Hematopoietic multipotent progenitor cell (in vitro differentiated cells): ENCODE data around the gene COL16A1. TPM values are rescaled to one million over a fixed set of nuclear protein-coding genes. Genes with fewer than 3 reads are reported as not detected.

ENCODE experiments used
- DNase-seq, 3 donors: peaks; one replicate each; pipeline ENCODE4 v3.0.0-alpha.2; 2011 to 2015; ENCODE audit warnings: low read depth in 2 of 3, low spot score in 2 of 3
- total RNA-seq: library from RNA; depleted of rRNA; stranded (reverse); fragments of >200 nt; gene quantifications from one replicate; pipeline ENCODE4 v1.2.3, GENCODE V29; 2012

Gene COL16A1
- total RNA-seq, 1 donor, result 0.54 TPM

GRCh38 chr1:31627930-31628559 is 75.8 kb downstream of the COL16A1 start:
- no peak for DNase-seq

GRCh38 chr1:31627301-31627929 is 76.4 kb downstream of the COL16A1 start:
- DNase-seq, result no peak

DNA sequence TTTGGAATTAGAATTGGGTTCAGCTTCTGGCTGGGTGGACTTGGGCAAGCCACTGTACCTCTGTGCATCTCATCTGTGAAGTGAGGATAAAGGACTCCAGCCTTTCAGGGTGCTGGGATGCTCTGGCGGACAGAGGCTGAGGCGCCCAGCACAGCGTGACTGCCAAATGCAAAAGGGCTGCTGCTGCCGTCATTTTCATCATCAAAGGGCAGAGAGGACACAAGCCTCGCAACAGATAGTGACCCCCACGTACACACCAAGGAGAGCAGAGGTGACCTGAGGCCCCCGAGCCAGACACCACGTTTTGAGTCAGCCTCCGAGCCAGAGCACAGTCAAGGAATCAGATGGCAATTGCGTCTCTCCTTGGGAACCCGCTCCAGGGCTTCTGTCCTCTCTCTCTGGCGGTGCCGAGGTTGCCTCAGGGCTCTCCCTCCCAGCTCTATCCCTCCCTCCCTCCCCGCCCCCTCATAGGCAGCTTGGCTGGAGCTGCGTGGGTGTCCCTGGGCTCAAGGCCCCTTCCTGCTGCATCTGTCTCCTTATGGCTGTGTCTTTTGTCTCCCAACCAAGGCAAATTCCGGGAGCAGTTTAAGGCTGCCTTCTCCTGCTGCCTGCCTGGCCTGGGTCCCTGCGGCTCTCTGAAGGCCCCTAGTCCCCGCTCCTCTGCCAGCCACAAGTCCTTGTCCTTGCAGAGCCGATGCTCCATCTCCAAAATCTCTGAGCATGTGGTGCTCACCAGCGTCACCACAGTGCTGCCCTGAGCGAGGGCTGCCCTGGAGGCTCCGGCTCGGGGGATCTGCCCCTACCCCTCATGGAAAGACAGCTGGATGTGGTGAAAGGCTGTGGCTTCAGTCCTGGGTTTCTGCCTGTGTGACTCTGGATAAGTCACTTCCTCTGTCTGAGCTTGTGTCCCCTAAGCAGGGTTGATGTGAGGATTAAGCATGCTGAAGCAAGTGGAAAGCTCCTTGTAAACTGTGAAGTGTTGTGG is 77.3 kb downstream of the COL16A1 start:
- no peak for DNase-seq

DNA sequence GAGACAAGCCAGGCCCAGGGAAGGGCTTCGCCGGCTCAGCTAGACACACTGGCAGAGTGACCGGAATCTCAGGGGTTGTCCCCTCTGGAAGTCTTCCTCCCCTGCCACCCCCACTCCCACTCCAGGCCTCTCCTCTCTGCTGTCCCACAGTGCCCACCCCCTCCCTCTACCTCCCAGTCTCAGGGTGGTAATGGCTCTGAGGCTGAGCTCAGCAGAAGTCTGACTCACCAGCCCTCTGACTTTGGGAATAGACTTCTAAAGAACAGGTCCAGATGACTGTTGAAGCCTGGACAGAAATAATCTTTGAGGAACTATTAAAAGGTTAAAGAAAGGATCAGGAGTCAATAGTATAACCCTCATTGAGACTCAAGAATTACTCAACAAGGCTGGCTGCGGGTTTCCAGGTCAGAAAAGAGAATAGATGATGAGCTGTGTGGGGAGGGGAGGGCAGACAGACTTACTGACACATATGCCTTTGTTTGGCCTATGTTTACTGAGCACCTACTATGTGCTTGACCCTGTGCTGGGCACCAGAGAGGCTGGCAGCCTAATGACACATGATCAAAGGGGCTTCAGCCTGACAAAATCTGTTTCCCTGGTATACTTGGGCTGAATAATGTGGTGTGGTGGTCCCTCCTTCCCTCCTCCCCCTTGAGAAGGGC is 78.1 kb downstream of the COL16A1 start:
- no peak for DNase-seq

DNA sequence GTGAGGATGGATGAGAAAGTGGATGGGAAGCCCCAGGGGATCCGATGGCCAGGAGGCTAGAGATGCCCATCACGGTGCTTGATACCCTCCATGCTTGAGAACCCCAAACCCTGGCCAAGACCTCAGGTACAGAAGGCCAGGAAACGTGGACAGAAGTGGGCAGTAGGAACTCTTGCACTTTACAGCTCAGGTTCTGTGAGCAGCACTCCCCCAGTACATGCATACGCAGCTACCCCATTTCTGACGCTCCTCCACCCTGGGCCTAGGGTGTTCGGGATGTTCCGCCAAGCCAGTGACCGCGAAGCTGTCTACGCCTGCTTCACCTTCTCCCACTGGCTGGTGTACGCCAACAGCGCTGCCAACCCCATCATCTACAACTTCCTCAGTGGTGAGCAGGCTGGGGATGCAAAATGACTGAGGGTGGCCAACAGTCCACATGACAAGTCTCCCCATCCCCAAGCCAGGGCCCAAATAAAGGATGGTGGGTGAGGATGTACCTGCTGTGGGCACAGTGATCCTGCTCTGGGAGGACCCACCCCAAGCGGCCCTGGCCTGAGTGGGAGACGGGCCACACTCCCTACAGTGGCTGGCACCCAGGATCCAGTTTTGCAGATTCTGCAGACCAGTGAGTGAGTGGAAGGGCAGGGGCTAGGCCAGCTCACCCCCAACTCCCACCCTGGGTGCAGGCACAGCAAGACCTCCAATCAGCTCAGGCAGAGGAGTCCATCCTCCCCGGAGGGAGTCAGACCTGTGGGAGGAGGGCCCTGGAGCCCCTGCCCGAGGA is 78.9 kb downstream of the COL16A1 start:
- DNase-seq, result no peak

- no peak for DNase-seq
Measured at GRCh38 chr1:31624309-31624708, 79.5 kb downstream of the COL16A1 start.

DNA sequence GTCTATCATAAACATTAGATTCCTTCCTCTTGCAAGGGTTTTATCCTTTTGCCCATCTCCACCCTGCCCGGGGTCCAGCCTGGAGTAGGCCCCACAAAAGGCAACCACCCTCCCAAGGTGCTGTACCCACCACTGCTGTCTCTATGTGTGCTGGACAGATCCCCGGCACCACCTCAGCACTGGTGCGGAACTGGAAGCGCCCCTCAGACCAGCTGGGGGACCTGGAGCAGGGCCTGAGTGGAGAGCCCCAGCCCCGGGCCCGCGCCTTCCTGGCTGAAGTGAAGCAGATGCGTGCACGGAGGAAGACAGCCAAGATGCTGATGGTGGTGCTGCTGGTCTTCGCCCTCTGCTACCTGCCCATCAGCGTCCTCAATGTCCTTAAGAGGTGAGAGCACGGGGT is 80.5 kb downstream of the COL16A1 start:
- DNase-seq, result no peak

DNA sequence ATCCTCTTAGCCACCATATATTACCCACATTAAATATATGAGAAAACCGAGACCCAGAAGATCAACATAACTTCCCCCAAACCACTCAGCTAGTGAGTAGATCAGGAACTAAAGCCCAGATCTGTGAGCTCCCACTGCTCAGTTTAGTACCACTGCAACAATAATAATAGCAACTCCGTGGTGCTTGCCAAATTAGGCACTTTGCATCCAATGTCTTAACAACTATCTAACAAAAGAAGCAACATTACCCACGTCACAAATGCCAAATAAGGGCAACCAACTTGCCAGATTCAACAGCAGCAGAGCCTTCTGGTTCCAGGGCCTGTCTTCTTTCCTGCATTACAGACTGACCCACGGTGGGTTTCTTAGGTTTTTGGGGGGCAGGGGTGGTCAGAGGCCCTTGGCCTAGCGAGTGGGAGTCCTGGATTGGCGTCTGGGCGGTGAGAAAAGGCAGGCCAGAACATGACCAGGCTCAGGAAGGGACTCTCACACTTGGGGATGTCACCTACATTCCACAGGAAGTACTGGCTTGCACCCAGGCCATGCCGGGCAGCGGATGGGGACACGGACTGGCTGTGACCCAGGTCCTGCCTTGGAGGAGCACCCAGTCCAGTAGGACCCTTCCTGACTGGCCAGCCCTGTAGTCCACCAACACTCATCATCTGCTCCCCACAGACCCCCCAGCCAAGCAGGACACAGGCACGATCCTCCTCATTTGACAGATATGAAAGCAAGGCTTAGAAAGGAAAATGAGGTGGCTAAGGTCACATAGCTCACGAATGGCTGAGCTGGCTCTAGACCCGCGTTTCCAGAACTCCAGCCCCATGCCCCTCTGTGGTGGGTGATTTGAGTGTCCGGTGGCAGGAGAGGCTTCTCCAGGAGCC is 81.7 kb downstream of the COL16A1 start:
- DNase-seq, result no peak

GRCh38 chr1:31621498-31621820 is 82.4 kb downstream of the COL16A1 start:
- DNase-seq, result no peak

DNA sequence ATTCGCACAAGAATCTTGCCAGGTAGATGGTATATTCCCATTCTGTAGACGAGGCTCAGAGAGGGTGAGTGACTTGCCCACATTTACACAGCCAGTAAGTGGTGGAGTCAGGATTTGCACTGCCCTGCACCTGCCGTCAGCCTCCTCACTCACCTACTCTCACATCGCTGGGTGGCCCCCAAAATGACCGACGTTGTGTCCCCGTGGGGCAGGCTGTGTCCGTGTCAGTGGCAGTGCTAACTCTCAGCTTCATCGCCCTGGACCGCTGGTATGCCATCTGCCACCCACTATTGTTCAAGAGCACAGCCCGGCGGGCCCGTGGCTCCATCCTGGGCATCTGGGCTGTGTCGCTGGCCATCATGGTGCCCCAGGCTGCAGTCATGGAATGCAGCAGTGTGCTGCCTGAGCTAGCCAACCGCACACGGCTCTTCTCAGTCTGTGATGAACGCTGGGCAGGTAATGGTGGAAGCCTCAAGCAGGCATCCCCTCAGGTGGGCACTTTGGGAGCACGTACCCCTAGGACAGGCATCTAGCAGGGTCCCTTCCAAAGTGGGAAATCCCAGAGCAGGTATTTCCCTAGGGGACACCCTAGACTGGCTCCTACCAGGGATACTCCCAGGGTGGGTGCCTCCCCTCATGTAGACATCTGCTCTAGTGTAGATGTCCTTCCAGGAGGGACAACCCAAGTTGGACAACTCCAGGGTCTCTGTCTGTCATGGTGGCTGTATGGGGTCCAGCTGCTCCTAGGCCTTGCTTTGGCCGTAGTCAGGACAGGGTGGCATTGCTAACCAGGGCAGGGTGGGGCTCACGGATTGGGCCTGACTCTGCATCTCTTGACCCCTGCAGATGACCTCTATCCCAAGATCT is 83.0 kb downstream of the COL16A1 start:
- DNase-seq, result no peak

DNA sequence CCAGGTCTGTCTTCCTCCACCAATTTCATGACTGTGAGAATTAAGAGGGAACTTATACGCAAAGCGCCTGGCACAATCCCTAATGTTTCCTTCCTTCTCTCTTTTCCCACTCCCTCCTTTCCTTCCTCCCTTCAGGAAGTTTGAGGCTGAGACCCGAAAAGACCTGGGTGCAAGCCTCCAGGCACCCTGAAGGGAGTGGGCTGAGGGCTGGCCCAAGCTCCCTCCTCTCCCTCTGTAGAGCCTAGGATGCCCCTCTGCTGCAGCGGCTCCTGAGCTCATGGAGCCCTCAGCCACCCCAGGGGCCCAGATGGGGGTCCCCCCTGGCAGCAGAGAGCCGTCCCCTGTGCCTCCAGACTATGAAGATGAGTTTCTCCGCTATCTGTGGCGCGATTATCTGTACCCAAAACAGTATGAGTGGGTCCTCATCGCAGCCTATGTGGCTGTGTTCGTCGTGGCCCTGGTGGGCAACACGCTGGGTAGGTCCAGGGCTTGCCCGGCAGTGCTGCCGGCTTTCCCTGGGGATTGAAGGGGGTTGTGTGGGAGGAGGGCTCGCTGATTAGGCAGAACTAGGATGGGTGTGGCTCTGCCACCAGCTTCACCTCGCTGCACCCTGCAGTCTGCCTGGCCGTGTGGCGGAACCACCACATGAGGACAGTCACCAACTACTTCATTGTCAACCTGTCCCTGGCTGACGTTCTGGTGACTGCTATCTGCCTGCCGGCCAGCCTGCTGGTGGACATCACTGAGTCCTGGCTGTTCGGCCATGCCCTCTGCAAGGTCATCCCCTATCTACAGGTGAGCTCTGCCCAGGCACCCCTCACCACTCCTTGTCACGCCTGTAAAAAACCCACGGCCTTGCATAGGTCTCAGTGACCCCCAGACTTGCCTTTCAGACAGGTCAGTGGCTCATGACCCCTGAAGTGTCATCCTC is 84.6 kb downstream of the COL16A1 start:
- no peak for DNase-seq

DNA sequence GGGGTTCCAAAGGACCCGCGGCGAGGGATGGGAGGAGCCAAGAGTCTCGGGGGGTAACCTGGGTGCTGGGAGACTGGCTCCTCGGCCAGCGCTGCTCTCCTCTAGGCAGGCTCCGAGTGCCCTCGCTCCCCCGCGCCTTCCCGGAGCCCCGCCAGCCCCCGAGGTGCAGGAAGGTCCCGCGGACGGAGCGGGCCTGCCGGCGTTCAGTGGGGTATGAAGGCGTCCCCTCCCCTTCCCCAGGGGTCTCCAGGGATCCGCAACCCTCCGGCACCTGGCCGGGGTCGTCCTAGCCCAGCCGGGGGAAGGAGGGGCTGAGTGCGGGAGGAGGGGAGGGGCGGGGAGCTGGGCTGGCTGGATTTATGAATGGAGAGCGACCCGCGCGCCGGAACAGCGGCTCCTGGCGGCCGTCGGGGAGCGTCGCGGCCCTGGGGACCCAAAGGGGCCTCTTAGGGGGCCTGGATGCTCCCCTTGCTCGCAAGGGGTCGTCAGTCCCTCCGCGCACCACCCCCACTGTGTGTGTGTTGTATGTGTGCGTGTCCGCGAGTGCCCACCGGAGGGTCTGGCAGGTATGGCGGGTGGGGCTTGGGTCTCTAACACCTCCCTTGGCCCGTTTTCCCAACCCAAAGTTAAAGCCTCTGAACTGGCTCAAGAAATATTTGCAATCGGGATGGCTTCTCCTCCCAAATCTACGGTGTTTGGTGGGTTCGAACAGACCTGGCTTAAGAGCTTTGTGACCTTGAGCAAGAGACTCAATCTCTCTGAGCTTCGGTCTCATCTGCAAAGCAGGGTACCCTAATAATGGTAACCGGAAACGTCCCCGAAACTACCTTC is 85.7 kb downstream of the COL16A1 start:
- peak in 2 of 3 donors; percentile 66 to 74 for DNase-seq

DNA sequence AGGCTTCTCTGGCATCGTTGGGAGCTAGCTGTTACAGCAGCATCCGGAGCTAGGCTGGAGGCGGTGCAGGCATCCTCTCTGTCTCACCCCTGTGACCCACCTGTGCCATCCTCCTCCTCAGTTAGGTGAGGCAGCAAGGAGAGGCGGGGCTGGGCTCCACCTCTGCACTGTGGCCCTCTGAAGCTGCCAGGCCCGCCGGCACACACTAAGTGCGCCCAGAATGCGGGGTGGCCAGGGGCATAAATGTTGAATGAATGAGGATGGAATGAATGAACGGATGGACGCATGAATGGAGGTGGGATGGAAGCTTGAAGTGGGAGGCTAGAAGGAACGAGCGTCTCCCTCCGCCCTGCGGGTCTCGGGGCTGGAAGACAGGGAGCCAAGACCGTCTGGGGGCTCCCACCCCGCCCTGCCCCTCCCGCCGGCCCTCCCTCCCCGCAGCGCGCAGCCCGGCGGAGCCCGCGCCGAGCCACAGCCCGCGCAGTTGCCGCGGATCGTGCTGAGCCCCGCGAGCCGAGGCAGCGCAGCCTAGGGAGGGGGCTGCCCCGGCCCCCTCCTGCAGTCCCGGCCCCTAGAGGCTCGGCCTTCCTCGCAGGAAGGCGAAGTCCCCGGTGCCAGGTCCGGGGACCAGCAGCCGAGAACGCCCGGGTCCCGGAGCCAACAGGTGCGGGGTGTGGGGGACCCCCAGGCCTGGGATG is 86.5 kb downstream of the COL16A1 start, which contains the start of gene HCRTR1:
Gene HCRTR1 (plus strand): TSS at position 472 of the 698 bp plus-strand sequence. CDS start 1,504 bp downstream, outside the sequence.
- DNase-seq, result no peak

DNA sequence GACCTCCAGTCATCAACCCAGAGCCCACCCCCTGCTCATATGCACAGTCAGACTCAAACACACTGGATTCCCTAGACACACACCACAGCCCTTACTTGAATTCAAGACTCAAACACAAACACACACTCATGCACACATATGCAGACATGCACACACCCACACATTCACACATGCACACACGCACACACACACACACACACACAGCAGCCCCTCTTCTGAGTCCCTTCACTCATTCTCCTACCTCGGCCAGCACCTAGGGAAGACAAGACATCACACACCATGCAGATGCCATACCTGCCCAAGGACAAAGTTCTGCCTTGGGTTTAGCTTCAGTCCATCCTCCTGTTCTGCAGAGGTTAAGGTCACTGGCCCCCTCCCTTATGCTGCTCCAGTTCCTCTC is 87.9 kb downstream of the COL16A1 start:
- DNase-seq, result no peak

GRCh38 chr1:31615414-31615813 is 88.4 kb downstream of the COL16A1 start:
- no peak for DNase-seq
